Epithelial cell of esophagus (primary cell): ENCODE measurements around the gene CLEC2L.

Experiments used
- DNase-seq: peaks from one replicate; pipeline ENCODE4 v3.0.0; 2010; ENCODE audit warnings: low read depth
- H3K4me3 ChIP-seq: 2 replicates; pipeline ENCODE4 v1.5.1; 2011; ENCODE audit warnings: mild to moderate bottlenecking, low read length, control low read depth
- CTCF ChIP-seq: IDR thresholded peaks from 2 replicates; pipeline ENCODE4 v1.5.1; 2011; ENCODE audit warnings: low read depth, mild to moderate bottlenecking, low read length, control low read depth, inconsistent platforms; ENCODE audit not compliant: insufficient read depth; ENCODE audit errors: missing control alignments

Gene CLEC2L

GRCh38 chr7:139568813-139569490 is 45.5 kb downstream of the CLEC2L start:
- no peak overlapping the region for H3K4me3 ChIP-seq
- no peak for TF ChIP-seq CTCF
- DNase-seq = no peak

- no peak for DNase-seq
- TF ChIP-seq CTCF = peak; percentile 24
- H3K4me3 ChIP-seq = no peak overlapping the region
Measured at GRCh38 chr7:139570119-139570518, 46.6 kb downstream of the CLEC2L start.

- no peak for TF ChIP-seq CTCF
- no peak overlapping the region for H3K4me3 ChIP-seq
- DNase-seq = no peak
Measured at GRCh38 chr7:139570626-139571025, 47.1 kb downstream of the CLEC2L start.

- DNase-seq = no peak
- no peak overlapping the region for H3K4me3 ChIP-seq
- TF ChIP-seq CTCF = no peak
Measured at GRCh38 chr7:139571190-139571589, 47.7 kb downstream of the CLEC2L start.

GRCh38 chr7:139571651-139572050 is 48.2 kb downstream of the CLEC2L start:
- no peak for TF ChIP-seq CTCF
- no peak for DNase-seq
- no peak overlapping the region for H3K4me3 ChIP-seq

- no peak for TF ChIP-seq CTCF
- no peak overlapping the region for H3K4me3 ChIP-seq
- DNase-seq = no peak
Measured at GRCh38 chr7:139572071-139572470, 48.6 kb downstream of the CLEC2L start.
